HuH-7.5 (cell line): Measurements from ENCODE around the gene OXTR.

Source experiments
- DNase-seq: peaks from one replicate; pipeline ENCODE4 v3.0.0; 2011; ENCODE audit warnings: low spot score

Gene OXTR

GRCh38 chr3:8712045-8712907 is 57.1 kb downstream of the OXTR start:
- no peak for DNase-seq

DNA sequence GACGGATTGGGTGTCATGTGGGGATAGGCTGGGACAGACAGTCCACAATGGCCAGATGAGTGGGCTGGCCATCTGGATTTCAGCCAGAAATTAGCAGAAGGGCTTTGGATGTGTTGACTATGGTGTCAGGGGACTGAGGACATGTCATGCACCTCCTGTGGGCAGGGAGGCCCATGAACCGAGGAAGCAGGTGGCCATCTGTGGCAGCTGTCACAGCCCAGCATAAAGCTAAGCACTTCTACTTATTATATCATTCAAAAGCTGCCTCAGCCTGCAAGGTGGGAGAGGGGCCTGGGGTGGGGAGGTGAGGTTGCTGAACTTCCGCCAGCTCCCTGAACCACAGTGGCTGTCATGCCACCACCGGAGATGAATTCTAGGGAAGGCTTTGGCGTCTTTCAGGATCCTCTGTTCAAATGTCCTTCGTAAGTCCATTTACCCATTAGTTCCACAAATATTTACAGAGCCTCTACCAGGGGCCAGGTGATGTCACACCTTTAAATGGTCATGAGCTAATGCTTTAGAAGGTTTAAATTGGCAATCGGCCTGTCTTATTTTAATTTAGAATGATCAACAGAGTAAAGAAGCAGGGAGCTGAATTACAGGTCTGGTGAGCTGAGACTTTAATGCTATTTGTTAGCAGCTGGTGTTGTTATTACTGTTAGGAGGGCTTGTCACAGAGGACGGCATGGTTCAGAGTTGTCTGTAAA is 59.5 kb downstream of the OXTR start:
- no peak for DNase-seq

- no peak for DNase-seq
These were observed 60.1 kb downstream of the OXTR start for GRCh38 chr3:8709287-8709686.

DNA sequence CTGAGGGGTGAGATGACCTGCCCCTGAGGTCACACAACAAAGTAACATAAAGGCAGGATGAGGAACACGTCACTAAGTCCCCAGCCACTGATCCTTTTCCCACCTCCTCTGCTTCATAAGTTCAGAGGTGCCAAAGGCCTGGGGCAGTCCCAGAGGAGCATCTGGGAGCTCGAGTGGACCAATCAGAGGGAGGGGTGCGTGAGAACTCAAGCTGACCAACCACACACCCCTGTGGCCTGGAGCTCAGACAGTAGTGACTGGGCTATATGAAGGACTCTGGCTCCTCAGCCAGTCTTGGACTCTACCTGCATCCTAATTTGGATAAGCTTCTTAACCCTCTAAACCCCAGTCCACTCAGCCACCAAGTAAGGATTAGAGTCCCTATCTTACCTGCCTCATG is 63.8 kb downstream of the OXTR start:
- no peak for DNase-seq

- DNase-seq: no peak
These were observed 66.9 kb downstream of the OXTR start for GRCh38 chr3:8702560-8702959.
